PC-3 (cell line): ENCODE data around the gene TPO. TPM values are rescaled to one million over a fixed set of nuclear protein-coding genes. Genes with fewer than 3 reads are reported as not detected.

Experiments
- ATAC-seq: fragments of 200-7000 bp; cut with Tn5 transposase; 2 replicates; pipeline ENCODE4 v1.9.1; 2020; ENCODE audit warnings: mild to moderate bottlenecking, moderate library complexity
- BruUV-seq: library from RNA; stranded (reverse); fragments of 400-500 nt; replicated peaks from 2 replicates; lab custom pipeline; 2021; lab: Mats Ljungman, UMichigan
- CTCF ChIA-PET: fragments of 300-600 bp; sonication (Branson Sonifier 250); formaldehyde crosslinking; loops from one replicate; lab custom pipeline; 2022; ENCODE audit warnings: antibody characterized with exemption; lab: Charles Lee
- POLR2A ChIA-PET: fragments of 300-600 bp; sonication (Branson Sonifier 250); formaldehyde crosslinking; loops from one replicate; lab custom pipeline; 2022; ENCODE audit warnings: antibody characterized with exemption; ENCODE audit not compliant: unreplicated experiment; lab: Charles Lee
- DNase-seq: peaks from one replicate; pipeline ENCODE4 v3.0.0-alpha.2; 2015
- H2AFZ ChIP-seq: fragments of 300-600 bp; sonication (generic); 2 replicates; pipeline ENCODE4 v1.6.0; 2016; ENCODE audit warnings: antibody characterized with exemption, low read length
- H3F3A ChIP-seq: fragments of 300-600 bp; sonication (generic); one replicate; pipeline ENCODE4 v1.6.0; 2017; ENCODE audit warnings: antibody characterized with exemption, low read length, control low read depth, mild to moderate bottlenecking; ENCODE audit not compliant: unreplicated experiment
- H3K27ac ChIP-seq: fragments of 300-600 bp; sonication (generic); 2 replicates; pipeline ENCODE4 v1.5.1; 2016; ENCODE audit warnings: mild to moderate bottlenecking, low read length
- H3K27me3 ChIP-seq: fragments of 300-600 bp; sonication (generic); 2 replicates; pipeline ENCODE4 v1.6.1; 2016; ENCODE audit warnings: low read length, mixed read lengths
- H3K36me3 ChIP-seq: fragments of 300-600 bp; sonication (generic); 2 replicates; pipeline ENCODE4 v1.6.1; 2016; ENCODE audit warnings: low read depth, mixed run types, low read length, mixed read lengths
- H3K4me1 ChIP-seq: fragments of 300-600 bp; sonication (generic); 2 replicates; pipeline ENCODE4 v1.5.1; 2016; ENCODE audit warnings: low read length; ENCODE audit not compliant: insufficient read depth
- H3K4me2 ChIP-seq: fragments of 300-600 bp; sonication (generic); 2 replicates; pipeline ENCODE4 v1.6.0; 2016; ENCODE audit warnings: low read length
- H3K4me3 ChIP-seq: fragments of 300-600 bp; sonication (generic); 2 replicates; pipeline ENCODE4 v1.5.1; 2016; ENCODE audit warnings: mild to moderate bottlenecking, low read length, mixed read lengths
- H3K79me2 ChIP-seq: fragments of 300-600 bp; sonication (generic); 2 replicates; pipeline ENCODE4 v1.6.1; 2017; ENCODE audit warnings: low read length, mixed read lengths
- H3K9ac ChIP-seq: fragments of 300-600 bp; sonication (generic); 2 replicates; pipeline ENCODE4 v1.6.0; 2016; ENCODE audit warnings: mild to moderate bottlenecking, low read length
- H3K9me2 ChIP-seq: fragments of 300-600 bp; sonication (generic); replicated peaks from 2 replicates; pipeline ENCODE4 v1.6.1; 2016; ENCODE audit warnings: mixed run types, low read length, mixed read lengths
- H3K9me3 ChIP-seq: fragments of 300-600 bp; sonication (generic); 2 replicates; pipeline ENCODE4 v1.6.1; 2016; ENCODE audit warnings: low read length, mixed read lengths
- H4K20me1 ChIP-seq: fragments of 300-600 bp; sonication (generic); 2 replicates; pipeline ENCODE4 v1.6.1; 2016; ENCODE audit warnings: low read length, mixed read lengths
- CTCF ChIP-seq: fragments of 300-600 bp; sonication (generic); conservative IDR thresholded peaks from 2 replicates; pipeline ENCODE4 v1.5.1; 2017; ENCODE audit warnings: antibody characterized with exemption, low read depth, mild to moderate bottlenecking, low read length
- EZH2 ChIP-seq: fragments of 300-600 bp; sonication (generic); IDR thresholded peaks from one replicate; pipeline ENCODE4 v1.6.1; 2017; ENCODE audit warnings: antibody characterized with exemption, mild to moderate bottlenecking, low read length; ENCODE audit not compliant: unreplicated experiment
- EZH2phosphoT487 ChIP-seq: fragments of 300-600 bp; sonication (generic); IDR thresholded peaks from 2 replicates; pipeline ENCODE4 v1.6.1; 2018; ENCODE audit warnings: mild to moderate bottlenecking, antibody characterized with exemption, low read length, borderline replicate concordance
- intact Hi-C: fragments of 100-400 bp; cut with micrococcal nuclease; formaldehyde crosslinking; loops from 2 replicates; pipeline ENCODE4 v1.9.0; 2023
- total RNA-seq: library from RNA; depleted of rRNA; stranded (reverse); fragments of >200 nt; gene quantifications from 2 replicates; pipeline ENCODE4 v1.2.3, GENCODE V29; 2014

Gene TPO
- total RNA-seq, 1 experiment from 2014 or later: not detected

- no peaks in the 10 kb centered on the region for H3K79me2 ChIP-seq
- no peak overlapping the region for H3K9ac ChIP-seq
- DNase-seq (no peak), ATAC-seq (no peak)
- intact Hi-C loops: no loop called here
- TF ChIP-seq EZH2phosphoT487: no peak
- TF ChIP-seq CTCF: no peak
- TF ChIP-seq EZH2: no peak
- CTCF ChIA-PET: no interaction called here
- H3K27ac ChIP-seq: no peak overlapping the region
- no peaks in the 10 kb centered on the region for H3K36me3 ChIP-seq
- no peak overlapping the region for H2AFZ ChIP-seq
- no peaks in the 10 kb centered on the region for H3K9me3 ChIP-seq
- no TSS peak for BruUV-seq
- H3K4me2 ChIP-seq: no peak overlapping the region
- no peaks in the 10 kb centered on the region for H3K9me2 ChIP-seq
- no peaks in the 10 kb centered on the region for H3F3A ChIP-seq
- POLR2A ChIA-PET: no interaction called here
- peaks cover 69% of the 10 kb centered on the region for H3K27me3 ChIP-seq
- H3K4me3 ChIP-seq: no peak overlapping the region
- H4K20me1 ChIP-seq: no peaks in the 10 kb centered on the region
- H3K4me1 ChIP-seq: no peaks in the 10 kb centered on the region
Measured at GRCh38 chr2:1431886-1432400, 18.7 kb downstream of the TPO start.

DNA sequence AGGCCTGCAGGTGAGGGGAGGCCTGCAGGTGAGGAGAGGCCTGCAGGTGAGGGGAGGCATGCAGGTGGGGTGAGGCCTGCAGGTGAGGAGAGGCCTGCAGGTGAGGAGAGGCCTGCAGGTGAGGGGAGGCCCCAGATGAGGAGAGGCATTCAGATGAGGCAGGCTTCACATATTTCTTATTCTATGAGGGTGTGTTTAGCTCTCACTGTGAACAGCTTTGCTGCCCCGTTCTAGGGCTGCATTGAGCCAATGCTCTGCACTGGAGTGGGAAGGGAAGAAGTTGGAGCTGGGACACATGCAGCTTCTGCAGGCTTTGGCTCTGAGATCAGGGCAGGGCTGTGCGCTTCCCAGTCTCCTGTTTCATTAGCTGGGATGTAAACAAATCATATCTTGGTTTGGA, 19.5 kb downstream of the TPO start:
- Histone ChIP-seq H4K20me1 (no peaks in the 10 kb centered on the region), H3F3A (no peaks in the 10 kb centered on the region), H3K27me3 (peaks cover 69% of the 10 kb centered on the region), H3K79me2 (no peaks in the 10 kb centered on the region), H3K4me1 (no peaks in the 10 kb centered on the region), H2AFZ (no peak overlapping the region), H3K9ac (no peak overlapping the region), H3K36me3 (no peaks in the 10 kb centered on the region), H3K27ac (no peak overlapping the region), H3K9me3 (no peaks in the 10 kb centered on the region), H3K9me2 (no peaks in the 10 kb centered on the region), H3K4me2 (no peak overlapping the region), H3K4me3 (no peak overlapping the region)
- ChIA-PET CTCF (no interaction called here), POLR2A (no interaction called here)
- no peak for ATAC-seq
- BruUV-seq: no TSS peak
- no peak for TF ChIP-seq EZH2
- no peak for TF ChIP-seq EZH2phosphoT487
- no peak for TF ChIP-seq CTCF
- intact Hi-C loops: no loop called here
- no peak for DNase-seq

DNA sequence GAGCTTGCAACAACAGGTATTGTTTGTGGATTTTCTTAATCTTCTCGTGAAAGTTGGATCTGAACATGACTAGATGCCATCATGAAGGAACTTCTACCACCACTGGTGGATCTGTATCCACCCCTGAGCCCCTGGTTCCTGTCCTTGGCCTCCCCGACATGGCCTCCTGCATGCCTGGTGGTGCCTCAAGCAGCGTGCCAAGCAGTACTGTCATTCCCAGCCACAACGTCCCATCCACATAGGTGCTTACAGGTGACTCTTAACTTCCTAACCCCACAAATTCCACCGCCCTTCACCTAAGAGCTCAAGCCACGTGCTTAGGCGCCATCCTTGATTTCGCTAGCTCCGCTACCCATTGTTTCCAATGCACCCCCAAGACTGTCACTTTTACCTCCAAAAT, 23.1 kb downstream of the TPO start:
- Histone ChIP-seq H3K9ac (no peak overlapping the region), H3K27ac (no peak overlapping the region), H3K4me3 (no peak overlapping the region), H3K9me3 (no peaks in the 10 kb centered on the region), H3K27me3 (peaks cover 67% of the 10 kb centered on the region), H2AFZ (no peak overlapping the region), H3K9me2 (no peaks in the 10 kb centered on the region), H3K79me2 (no peaks in the 10 kb centered on the region), H3K4me1 (no peaks in the 10 kb centered on the region), H3F3A (no peaks in the 10 kb centered on the region), H3K36me3 (no peaks in the 10 kb centered on the region), H3K4me2 (no peak overlapping the region), H4K20me1 (no peaks in the 10 kb centered on the region)
- BruUV-seq: no TSS peak
- POLR2A ChIA-PET: no interaction called here
- no peak for TF ChIP-seq CTCF
- no peak for TF ChIP-seq EZH2
- no peak for TF ChIP-seq EZH2phosphoT487
- ATAC-seq: no peak
- DNase-seq: no peak
- intact Hi-C loops: no loop called here
- CTCF ChIA-PET: no interaction called here
